Measurements from ENCODE around the gene SKA1.

DNA sequence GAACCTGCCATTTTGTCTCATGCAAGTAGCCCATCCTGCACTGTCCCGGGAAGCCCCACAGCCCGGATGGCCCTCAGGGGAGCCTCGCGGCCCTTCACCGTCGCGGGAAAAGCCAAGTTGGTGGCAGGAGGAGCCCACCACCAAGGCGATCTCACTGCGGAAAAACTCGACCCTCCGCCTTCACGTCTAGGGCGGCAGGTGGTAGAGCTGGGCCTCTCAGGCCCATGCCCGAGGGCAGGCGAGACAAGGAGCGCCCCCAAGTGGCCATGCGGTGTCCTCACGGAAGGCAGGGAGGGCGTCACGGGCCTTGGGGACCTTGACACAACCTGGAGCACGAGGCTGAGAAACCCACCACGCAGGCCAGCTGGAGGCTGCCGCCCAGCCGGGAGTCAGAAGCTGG lies 34.8 kb upstream of the SKA1 start:
- TF ChIP-seq, protein P1, sequence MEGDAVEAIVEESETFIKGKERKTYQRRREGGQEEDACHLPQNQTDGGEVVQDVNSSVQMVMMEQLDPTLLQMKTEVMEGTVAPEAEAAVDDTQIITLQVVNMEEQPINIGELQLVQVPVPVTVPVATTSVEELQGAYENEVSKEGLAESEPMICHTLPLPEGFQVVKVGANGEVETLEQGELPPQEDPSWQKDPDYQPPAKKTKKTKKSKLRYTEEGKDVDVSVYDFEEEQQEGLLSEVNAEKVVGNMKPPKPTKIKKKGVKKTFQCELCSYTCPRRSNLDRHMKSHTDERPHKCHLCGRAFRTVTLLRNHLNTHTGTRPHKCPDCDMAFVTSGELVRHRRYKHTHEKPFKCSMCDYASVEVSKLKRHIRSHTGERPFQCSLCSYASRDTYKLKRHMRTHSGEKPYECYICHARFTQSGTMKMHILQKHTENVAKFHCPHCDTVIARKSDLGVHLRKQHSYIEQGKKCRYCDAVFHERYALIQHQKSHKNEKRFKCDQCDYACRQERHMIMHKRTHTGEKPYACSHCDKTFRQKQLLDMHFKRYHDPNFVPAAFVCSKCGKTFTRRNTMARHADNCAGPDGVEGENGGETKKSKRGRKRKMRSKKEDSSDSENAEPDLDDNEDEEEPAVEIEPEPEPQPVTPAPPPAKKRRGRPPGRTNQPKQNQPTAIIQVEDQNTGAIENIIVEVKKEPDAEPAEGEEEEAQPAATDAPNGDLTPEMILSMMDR (IDR thresholded peaks at IDR 0.05), result no peak
- TF ChIP-seq EP300 (IDR thresholded peaks at IDR 0.05) (no peak), POLR2A (IDR thresholded peaks at IDR 0.05; ENCODE audit: low read depth) (no peak)

Measured in esophagus muscularis mucosa (tissue), 4 donors.